Activated CD8-positive, alpha-beta memory T cell treated with anti-CD3 and anti-CD28 coated beads, Interleukin-2, amount 10 ng/mL, durations not matched to agents 7 days and 5 days (primary cell): ENCODE measurements around the gene DYDC1. TPM values are rescaled to one million over a fixed set of nuclear protein-coding genes. Genes with fewer than 3 reads are reported as not detected.
A peak's percentile ranks its signal among the peaks of the same experiment; 100 is the strongest.
"Not testable (repeated sequence)": the region's sequence is repeated elsewhere in the genome, so short reads cannot be mapped to it uniquely, and the experiment has no call there.

Experiments
- ATAC-seq: fragments of 150-1000 bp; cut with Tn5 transposase; one replicate; pipeline ENCODE4 v1.10.0; 2021; ENCODE audit warnings: moderate library complexity
- CTCF ChIA-PET: fragments of 350-600 bp; sonication (Branson Sonifier 250); formaldehyde crosslinking; loops from one replicate; lab custom pipeline; 2021; ENCODE audit warnings: antibody characterized with exemption; lab: Charles Lee
- DNase-seq: peaks from one replicate; pipeline ENCODE4 v3.0.0-alpha.2; 2020
- H3K27ac Mint-ChIP-seq: one replicate; pipeline ENCODE4 v1.8.0; 2021; ENCODE audit warnings: mild to moderate bottlenecking, mixed read lengths
- H3K27me3 Mint-ChIP-seq: one replicate; pipeline ENCODE4 v1.8.0; 2021; ENCODE audit warnings: mixed read lengths
- H3K36me3 Mint-ChIP-seq: one replicate; pipeline ENCODE4 v1.8.0; 2021; ENCODE audit warnings: mild to moderate bottlenecking, mixed read lengths
- H3K4me1 Mint-ChIP-seq: one replicate; pipeline ENCODE4 v1.8.0; 2021; ENCODE audit warnings: mixed read lengths
- H3K4me3 Mint-ChIP-seq: one replicate; pipeline ENCODE4 v1.8.0; 2021; ENCODE audit warnings: mild to moderate bottlenecking, moderate library complexity, mixed read lengths
- H3K9me3 Mint-ChIP-seq: one replicate; pipeline ENCODE4 v1.8.0; 2022; ENCODE audit warnings: low read depth, mixed read lengths
- total RNA-seq, 2 experiments: library from RNA; stranded (reverse); gene quantifications; one replicate each; pipeline ENCODE4 v1.2.3, GENCODE V29; 2021

DYDC1 gene
- total RNA-seq, 2 experiments from 2014 or later: not detected

DNA sequence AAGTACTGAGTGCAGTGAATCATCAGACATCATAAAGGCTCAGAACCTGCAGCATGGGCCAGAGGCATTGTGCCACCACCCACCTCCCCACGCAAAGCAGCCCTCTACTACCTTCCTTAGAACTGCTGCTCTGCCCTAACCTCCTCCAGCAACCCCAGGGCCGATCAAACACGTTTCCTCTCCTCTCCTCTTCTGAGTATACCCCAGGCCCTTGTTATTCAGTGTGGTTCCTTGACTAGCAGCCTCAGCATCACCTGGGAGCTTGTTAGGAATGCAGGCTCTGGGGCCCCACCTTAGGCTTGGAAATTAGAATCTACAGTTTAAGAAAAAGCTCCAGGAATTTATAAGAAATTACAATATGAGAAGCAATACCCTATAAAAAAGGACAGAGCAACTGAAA, 33.2 kb downstream of the DYDC1 start:
- ATAC-seq: no peak
- Mint-ChIP-seq H3K27ac (no peak overlapping the region), H3K4me3 (no peak overlapping the region), H3K4me1 (peaks cover 2% of the 10 kb centered on the region), H3K27me3 (peaks cover 22% of the 10 kb centered on the region), H3K9me3 (no peaks in the 10 kb centered on the region), H3K36me3 (no peaks in the 10 kb centered on the region)
- DNase-seq: no peak
- CTCF ChIA-PET: interaction anchor here (1.2 kb wide), 1 partner anchor 12 kb away, joined by 3 read pairs; no protein-coding TSS in a partner anchor

DNA sequence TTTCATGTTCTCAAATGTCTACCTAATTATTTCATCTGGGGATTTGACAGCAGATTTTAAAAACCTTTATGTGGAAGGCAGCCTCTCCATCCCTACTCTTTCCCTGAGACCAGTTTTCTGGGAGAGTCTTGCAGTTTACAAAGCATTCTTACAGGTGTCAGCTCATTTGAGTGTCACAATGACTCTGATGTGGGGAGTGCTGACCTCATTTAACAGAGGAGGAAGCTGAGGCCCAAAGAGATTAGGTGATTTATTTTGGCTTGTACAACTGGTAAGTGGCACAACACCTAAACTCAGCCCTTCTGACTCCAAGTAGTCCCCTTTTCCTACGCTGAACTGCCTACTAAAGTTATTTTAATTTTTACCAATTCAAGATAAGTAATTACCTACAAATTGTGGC, 33.8 kb downstream of the DYDC1 start:
- CTCF ChIA-PET: no interaction called here
- Mint-ChIP-seq H3K4me3 (no peak overlapping the region), H3K27ac (no peak overlapping the region), H3K36me3 (no peaks in the 10 kb centered on the region), H3K4me1 (peaks cover 2% of the 10 kb centered on the region), H3K27me3 (peaks cover 22% of the 10 kb centered on the region), H3K9me3 (no peaks in the 10 kb centered on the region)
- no peak for DNase-seq
- no peak for ATAC-seq

DNA sequence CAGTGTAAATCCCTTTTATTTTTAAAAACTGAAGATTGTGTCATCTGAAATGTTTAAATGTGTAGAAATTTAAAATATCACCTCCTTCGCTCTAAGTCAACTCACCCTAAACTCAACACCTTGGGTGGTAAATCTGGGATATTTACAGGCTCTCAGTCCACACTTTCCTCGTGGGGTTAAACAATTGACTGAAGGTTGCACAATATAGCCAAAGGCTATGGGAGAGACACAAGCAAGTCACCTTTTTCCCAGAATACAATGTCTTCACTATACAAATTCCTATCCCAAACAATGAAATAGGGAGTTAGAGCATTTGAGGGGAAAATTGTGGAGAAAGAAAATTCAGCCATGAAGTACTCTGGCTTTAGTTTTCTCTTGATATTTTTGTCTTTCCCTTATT, 34.4 kb downstream of the DYDC1 start:
- DNase-seq: no peak
- no peaks in the 10 kb centered on the region for H3K36me3 Mint-ChIP-seq
- ATAC-seq: no peak
- H3K9me3 Mint-ChIP-seq: no peaks in the 10 kb centered on the region
- no peak overlapping the region for H3K4me3 Mint-ChIP-seq
- CTCF ChIA-PET: interaction anchor here (1.2 kb wide), 1 partner anchor 184 kb away, joined by 3 read pairs; no protein-coding TSS in a partner anchor
- peaks cover 2% of the 10 kb centered on the region for H3K4me1 Mint-ChIP-seq
- no peak overlapping the region for H3K27ac Mint-ChIP-seq
- peaks cover 26% of the 10 kb centered on the region for H3K27me3 Mint-ChIP-seq

DNA sequence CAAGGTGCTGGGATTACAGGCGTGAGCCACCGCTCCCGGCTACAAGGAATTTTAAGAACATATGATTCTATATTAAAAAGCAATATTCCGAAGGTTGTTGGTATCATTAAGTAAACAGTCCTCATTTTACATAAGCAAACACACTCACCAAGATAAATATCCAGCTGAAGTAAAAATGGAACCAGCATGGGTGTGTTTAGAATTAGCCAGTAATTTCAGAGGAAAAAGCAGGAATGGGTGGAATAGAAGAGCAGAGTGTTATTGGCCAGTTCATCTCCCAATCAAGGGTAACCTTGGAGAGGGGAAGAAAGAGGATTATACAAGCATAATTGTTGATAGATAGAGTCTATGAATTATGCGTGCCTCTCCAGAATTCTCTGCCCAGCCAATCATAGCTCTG, 35.4 kb downstream of the DYDC1 start:
- CTCF ChIA-PET: interaction anchor here (1.2 kb wide), 1 partner anchor 185 kb away, joined by 3 read pairs; no protein-coding TSS in a partner anchor

DNA sequence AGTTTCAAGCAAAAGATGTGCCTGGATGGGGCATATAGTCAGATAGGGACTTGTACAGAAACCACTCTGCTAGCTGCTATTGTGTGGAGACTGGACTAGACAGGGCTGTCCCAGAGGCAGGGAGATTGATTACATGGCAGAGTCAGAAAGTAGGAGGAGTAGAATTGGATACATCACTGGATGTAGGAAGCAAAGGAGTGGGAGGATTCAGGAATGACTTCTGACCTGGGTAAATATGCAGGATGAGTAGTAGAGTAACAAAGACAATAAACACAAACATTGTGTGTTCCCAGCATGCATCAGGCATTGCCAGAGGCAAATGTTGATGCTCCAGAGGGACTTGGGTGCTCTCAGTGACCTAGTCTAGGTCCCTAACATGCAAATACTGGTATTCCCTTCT, 36.2 kb downstream of the DYDC1 start:
- CTCF ChIA-PET: no interaction called here
- Mint-ChIP-seq H3K9me3 (no peaks in the 10 kb centered on the region), H3K27ac (no peak overlapping the region), H3K4me1 (peaks cover 2% of the 10 kb centered on the region), H3K36me3 (no peaks in the 10 kb centered on the region), H3K27me3 (peaks cover 26% of the 10 kb centered on the region), H3K4me3 (no peak overlapping the region)
- no peak for ATAC-seq
- DNase-seq: no peak

More for the DNA sequence above, 35.4 kb downstream of the DYDC1 start:
- H3K27me3 Mint-ChIP-seq: peaks cover 26% of the 10 kb centered on the region
- H3K4me1 Mint-ChIP-seq: peaks cover 2% of the 10 kb centered on the region
- H3K4me3 Mint-ChIP-seq: no peak overlapping the region
- no peak for DNase-seq
- no peaks in the 10 kb centered on the region for H3K36me3 Mint-ChIP-seq
- no peak for ATAC-seq
- no peak overlapping the region for H3K27ac Mint-ChIP-seq
- no peaks in the 10 kb centered on the region for H3K9me3 Mint-ChIP-seq

DNA sequence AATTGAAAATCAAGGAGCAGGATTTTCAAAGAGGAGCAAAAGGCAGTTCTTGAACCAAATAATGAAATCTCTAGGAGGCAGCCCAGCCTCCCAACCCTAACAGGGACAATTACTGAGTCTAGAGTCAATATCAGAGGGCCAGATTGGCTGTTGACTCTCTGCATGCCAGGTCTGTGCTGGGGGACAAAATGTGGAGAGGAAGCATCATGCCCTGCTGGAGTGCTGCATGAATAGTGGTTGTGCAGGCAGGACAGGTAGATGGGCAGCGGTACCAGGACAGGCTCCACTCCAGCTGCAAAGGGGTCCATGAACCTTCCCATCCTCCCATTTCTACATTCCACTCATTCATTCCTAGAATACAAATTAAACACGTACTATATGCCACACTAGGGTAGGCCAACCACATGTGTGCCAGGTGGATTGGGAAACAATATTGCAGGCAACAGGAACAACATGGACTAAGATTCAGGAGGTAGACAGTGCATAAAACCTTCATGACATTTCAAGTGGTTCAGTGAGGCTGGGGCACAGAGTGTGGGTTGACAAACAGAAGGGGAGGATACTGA, 36.7 kb downstream of the DYDC1 start:
- DNase-seq (no peak), ATAC-seq (no peak)
- Mint-ChIP-seq H3K27ac (no peak overlapping the region), H3K27me3 (peaks cover 22% of the 10 kb centered on the region), H3K9me3 (no peaks in the 10 kb centered on the region), H3K4me1 (peaks cover 2% of the 10 kb centered on the region), H3K36me3 (no peaks in the 10 kb centered on the region), H3K4me3 (no peak overlapping the region)
- CTCF ChIA-PET: no interaction called here

DNA sequence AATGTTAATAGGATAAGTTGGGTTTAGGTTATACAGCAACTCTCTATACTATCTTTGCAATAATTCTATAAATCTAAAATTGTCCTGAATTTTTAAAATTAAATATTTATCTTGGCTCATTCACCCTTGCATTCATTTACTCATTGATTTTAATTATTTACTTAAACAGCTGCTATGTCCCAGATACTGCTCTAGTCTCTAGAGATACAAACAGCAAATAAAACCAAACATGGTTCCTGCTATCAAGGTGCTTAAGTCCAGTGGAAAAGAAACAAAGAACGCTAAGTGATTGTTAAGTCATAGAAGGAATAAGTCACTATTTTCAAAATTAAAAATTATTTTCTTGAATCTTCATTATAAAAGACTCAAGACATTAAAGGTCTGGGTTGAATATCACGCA, 37.2 kb downstream of the DYDC1 start:
- Mint-ChIP-seq H3K27me3 (peaks cover 20% of the 10 kb centered on the region), H3K4me3 (no peak overlapping the region), H3K4me1 (peaks cover 1% of the 10 kb centered on the region), H3K36me3 (no peaks in the 10 kb centered on the region), H3K9me3 (no peaks in the 10 kb centered on the region), H3K27ac (no peak overlapping the region)
- ATAC-seq: no peak
- no peak for DNase-seq
- CTCF ChIA-PET: no interaction called here

DNA sequence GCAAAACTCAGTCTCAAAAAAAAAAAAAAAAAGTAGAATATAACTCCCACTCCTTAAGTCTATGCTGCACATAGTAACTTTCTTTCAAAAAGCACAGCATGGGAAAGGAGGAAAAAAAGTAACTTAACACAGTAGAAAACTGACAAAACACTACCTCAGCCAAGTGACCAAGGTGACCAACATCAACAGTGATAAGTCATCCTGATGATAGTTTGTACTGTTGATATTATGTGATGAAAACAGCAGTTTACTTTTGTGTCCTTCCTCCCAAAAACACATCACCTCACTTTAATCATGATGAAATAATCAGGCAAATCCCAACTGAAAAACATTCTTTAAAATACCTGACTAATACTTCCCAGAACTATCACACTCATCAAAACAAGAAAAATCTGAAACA, 37.8 kb downstream of the DYDC1 start:
- no peak for DNase-seq
- H3K9me3 Mint-ChIP-seq: no peaks in the 10 kb centered on the region
- no peak for ATAC-seq
- CTCF ChIA-PET: no interaction called here
- no peaks in the 10 kb centered on the region for H3K4me1 Mint-ChIP-seq
- peaks cover 20% of the 10 kb centered on the region for H3K27me3 Mint-ChIP-seq
- no peak overlapping the region for H3K4me3 Mint-ChIP-seq
- no peak overlapping the region for H3K27ac Mint-ChIP-seq
- H3K36me3 Mint-ChIP-seq: no peaks in the 10 kb centered on the region

DNA sequence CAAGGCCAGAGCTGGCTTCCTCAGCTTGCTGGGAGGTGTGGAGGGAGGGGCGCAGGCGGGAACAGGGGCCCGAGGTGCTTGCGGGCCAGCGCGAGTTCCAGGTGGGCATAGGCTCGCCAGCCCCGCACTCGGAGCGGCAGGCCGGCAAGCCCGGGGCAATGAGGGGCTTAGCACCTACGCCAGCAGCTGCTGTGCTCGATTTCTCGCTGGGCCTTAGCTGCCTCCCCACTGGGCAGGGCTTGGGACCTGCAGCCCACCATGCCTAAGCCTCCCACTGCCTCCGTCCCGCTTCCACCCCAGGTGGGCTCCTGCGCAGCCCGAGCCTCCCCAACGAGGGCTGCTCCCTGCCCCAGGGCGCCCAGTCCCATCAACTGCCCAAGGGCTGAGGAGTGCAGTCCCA, 41.2 kb downstream of the DYDC1 start:
- Mint-ChIP-seq H3K27ac (no peak overlapping the region), H3K36me3 (no peaks in the 10 kb centered on the region), H3K4me1 (no peaks in the 10 kb centered on the region), H3K9me3 (no peaks in the 10 kb centered on the region), H3K27me3 (peaks cover 15% of the 10 kb centered on the region), H3K4me3 (no peak overlapping the region)
- CTCF ChIA-PET: no interaction called here
- ATAC-seq: no peak
- DNase-seq: no peak

DNA sequence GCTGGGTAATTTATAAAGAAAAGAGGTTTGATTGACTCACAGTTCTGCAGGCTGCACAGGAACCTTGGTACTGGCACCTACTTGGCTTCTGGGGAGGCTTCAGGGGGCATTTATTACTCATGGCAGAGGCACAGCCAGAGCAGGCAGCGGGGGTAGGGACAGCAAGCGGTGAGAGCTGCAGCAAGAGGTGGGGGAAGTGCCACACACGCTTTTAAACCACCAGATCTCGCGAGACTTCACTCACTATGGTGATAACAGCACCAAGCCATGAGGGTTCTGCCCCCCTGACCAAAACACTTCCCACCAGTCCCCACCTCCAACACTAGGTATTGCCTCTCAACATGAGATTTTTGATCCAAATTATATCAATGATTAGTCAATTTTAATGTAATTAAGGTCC, 43.0 kb downstream of the DYDC1 start:
- H3K27me3 Mint-ChIP-seq: peaks cover 3% of the 10 kb centered on the region
- H3K27ac Mint-ChIP-seq: no peak overlapping the region
- H3K4me1 Mint-ChIP-seq: no peaks in the 10 kb centered on the region
- CTCF ChIA-PET: no interaction called here
- H3K36me3 Mint-ChIP-seq: no peaks in the 10 kb centered on the region
- no peaks in the 10 kb centered on the region for H3K9me3 Mint-ChIP-seq
- no peak overlapping the region for H3K4me3 Mint-ChIP-seq
- no peak for DNase-seq
- ATAC-seq: no peak

DNA sequence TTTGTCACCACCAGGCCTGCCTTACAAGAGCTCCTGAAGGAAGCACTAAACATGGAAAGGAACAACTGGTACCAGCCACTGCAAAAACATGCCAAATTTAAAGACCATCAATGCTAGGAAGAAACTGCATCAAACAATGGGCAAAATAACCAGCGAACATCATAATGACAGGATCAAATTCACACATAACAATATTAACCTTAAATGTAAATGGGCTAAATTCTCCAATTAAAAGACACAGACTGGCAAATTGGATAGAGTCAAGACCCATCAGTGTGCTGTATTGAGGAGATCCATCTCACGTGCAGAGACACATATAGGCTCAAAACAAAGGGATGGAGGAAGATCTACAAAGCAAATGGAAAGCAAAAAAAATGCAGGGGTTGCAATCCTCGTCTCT, 50.6 kb downstream of the DYDC1 start:
- CTCF ChIA-PET, H3K4me3 Mint-ChIP-seq, H3K36me3 Mint-ChIP-seq, H3K9me3 Mint-ChIP-seq, ATAC-seq, H3K27ac Mint-ChIP-seq, H3K4me1 Mint-ChIP-seq, DNase-seq: not testable (repeated sequence)
- H3K27me3 Mint-ChIP-seq: peaks cover 16% of the 10 kb centered on the region

DNA sequence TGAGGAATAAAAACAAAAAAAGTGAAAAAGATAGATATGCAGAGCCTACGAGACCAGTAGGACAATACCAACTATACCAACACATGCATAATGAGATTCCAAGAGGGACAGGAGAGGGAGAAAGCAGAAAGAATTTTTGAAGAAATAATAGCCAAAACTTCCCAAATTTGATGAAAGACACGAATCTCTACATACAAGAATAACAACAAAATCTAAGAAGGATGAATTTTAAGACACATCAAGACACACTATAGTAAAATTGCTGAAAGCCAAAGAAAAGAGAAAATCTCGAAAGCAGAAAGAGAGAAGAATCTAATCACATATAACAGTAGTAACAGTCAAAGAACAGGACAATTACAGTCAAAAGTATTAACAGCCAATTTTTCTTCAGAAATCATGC, 59.6 kb downstream of the DYDC1 start:
- H3K27ac Mint-ChIP-seq: no peak overlapping the region
- H3K4me3 Mint-ChIP-seq: no peak overlapping the region
- no peak for DNase-seq
- no peak for ATAC-seq
- peaks cover 9% of the 10 kb centered on the region for H3K9me3 Mint-ChIP-seq
- no peaks in the 10 kb centered on the region for H3K4me1 Mint-ChIP-seq
- peaks cover 2% of the 10 kb centered on the region for H3K36me3 Mint-ChIP-seq
- H3K27me3 Mint-ChIP-seq: peaks cover 10% of the 10 kb centered on the region
- CTCF ChIA-PET: interaction anchor here (1.1 kb wide), 1 partner anchor 36 kb away, joined by 3 read pairs; no protein-coding TSS in a partner anchor

DNA sequence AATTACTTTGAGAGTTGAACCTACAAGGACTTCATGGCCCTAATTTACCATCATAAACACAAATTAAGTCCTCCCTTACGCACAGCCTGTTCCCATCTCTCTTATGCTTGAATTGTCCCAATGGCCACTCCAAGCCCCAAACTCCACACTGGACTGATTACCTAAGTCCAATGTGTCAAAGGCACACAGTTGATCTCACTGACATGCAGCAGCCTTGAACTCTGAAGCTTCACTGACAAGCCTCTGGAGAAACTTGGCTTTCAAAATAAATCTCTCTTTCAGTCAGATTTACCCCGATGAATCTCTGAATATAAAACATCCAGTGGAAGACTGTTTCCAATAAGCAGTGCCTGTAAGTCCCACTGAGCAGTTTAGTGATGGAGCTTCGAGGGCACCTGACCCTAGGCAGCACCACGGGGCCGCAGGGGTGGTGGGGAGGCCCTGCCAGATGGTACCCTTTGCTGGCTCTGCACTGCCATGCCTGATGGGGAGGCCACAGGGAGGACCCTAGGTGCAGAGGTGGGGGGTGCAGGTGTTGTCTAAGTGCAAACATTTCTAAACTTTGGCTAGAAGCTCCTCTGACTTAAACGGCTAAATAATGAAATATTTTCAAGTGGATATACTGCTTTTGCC, 63.8 kb downstream of the DYDC1 start:
- no peaks in the 10 kb centered on the region for H3K9me3 Mint-ChIP-seq
- DNase-seq: peak; percentile 31
- H3K27ac Mint-ChIP-seq: no peak overlapping the region
- H3K4me3 Mint-ChIP-seq: no peak overlapping the region
- H3K27me3 Mint-ChIP-seq: peaks cover 29% of the 10 kb centered on the region
- ATAC-seq: no peak
- H3K36me3 Mint-ChIP-seq: no peaks in the 10 kb centered on the region
- CTCF ChIA-PET: no interaction called here
- no peaks in the 10 kb centered on the region for H3K4me1 Mint-ChIP-seq

DNA sequence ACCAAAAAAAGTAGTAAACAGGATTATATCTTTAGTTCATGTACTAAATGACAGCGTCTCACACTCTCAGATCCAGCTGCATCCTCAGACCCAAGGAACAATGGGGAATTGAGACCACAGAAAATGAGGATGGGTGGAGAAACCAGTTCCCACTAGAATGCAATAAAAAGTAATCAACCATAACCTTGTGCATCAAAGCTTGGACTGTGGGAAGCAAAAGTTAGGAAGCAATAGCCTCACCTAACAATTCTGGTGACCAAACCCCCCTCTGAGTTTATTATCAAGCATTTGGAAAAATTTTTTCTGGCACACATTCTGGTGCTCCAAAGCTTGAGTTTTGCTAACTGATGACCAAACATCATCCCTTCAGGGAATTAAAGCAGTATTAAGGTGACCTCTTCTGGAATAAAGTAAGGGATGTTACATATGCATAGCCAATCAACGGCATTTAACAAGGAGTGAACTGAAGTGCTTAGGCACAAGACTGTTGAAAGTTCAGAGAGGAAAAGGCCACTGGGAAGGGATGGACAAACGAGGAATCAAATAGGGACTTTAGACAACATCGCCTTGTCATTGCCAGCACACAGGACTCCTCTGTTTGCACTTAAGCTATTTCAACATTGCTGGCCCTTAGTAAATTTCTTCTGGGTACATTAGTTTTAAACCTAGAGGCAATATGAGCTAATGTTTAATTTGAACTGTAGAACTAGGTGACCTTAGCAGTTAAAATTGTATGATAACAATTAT, 65.9 kb downstream of the DYDC1 start:
- Mint-ChIP-seq H3K4me1 (no peaks in the 10 kb centered on the region), H3K36me3 (no peaks in the 10 kb centered on the region), H3K4me3 (no peak overlapping the region), H3K27me3 (peaks cover 40% of the 10 kb centered on the region), H3K9me3 (no peaks in the 10 kb centered on the region), H3K27ac (no peak overlapping the region)
- ATAC-seq (no peak), DNase-seq (peak; percentile 18)
- CTCF ChIA-PET: interaction anchor here (1.3 kb wide), 1 partner anchor 9 kb away, joined by 3 read pairs; no protein-coding TSS in a partner anchor
